A549 (cell line): Measurements from ENCODE around the gene DHX34. TPM values are rescaled to one million over a fixed set of nuclear protein-coding genes. Genes with fewer than 3 reads are reported as not detected.

Source experiments
- ATAC-seq, 2 experiments: fragments of 200-7000 bp in 1 of 2; fragments of >200 bp in 1 of 2; cut with Nextera tagmentation in 1 of 2; cut with Tn5 transposase in 1 of 2; 3 replicates each; pipeline versions ENCODE4 v1.8.0 to v1.9.1; 2018 to 2020; ENCODE audit warnings: mild to moderate bottlenecking in 1 of 2, moderate library complexity in 1 of 2
- CTCF ChIA-PET: fragments of 300-600 bp; sonication (Branson Sonifier 250); formaldehyde crosslinking; extraction: SDS; loops from one replicate; lab custom pipeline; 2021; ENCODE audit warnings: antibody characterized with exemption, inconsistent platforms; lab: Yijun Ruan, JAX
- POLR2A ChIA-PET: fragments of 350-600 bp; formaldehyde crosslinking; extraction: SDS; loops from one replicate; lab custom pipeline; 2021; ENCODE audit warnings: antibody characterized with exemption, inconsistent platforms; lab: Yijun Ruan, JAX
- DNase-seq, 2 experiments: peaks; one replicate each; pipeline versions ENCODE4 v3.0.0 to v3.0.0-alpha.2; 2011 to 2016; ENCODE audit warnings: low read depth in 1 of 2, low spot score in 1 of 2
- FAIRE-seq: peaks from 2 replicates; lab custom pipeline; 2011; peaks lifted over from hg19 to GRCh38; lab: Jason Lieb, UNC
- H3K27ac ChIP-seq, 2 experiments: fragments of >200 bp; sonication (Bioruptor Twin); formaldehyde crosslinking; 3 replicates each; pipeline ENCODE4 v1.5.1; 2016 to 2017
- H3K4me1 ChIP-seq: fragments of >200 bp; sonication (Bioruptor Twin); formaldehyde crosslinking; 3 replicates; pipeline ENCODE4 v1.6.1; 2016
- H3K4me2 ChIP-seq: fragments of >200 bp; sonication (Bioruptor Twin); formaldehyde crosslinking; 3 replicates; pipeline ENCODE4 v1.6.1; 2016
- H3K4me3 ChIP-seq: fragments of >200 bp; sonication (Bioruptor Twin); formaldehyde crosslinking; 3 replicates; pipeline ENCODE4 v1.5.1; 2016
- H3K9me3 ChIP-seq: fragments of >200 bp; sonication (Bioruptor Twin); formaldehyde crosslinking; 3 replicates; pipeline ENCODE4 v1.6.1; 2016
- BHLHE40 ChIP-seq: IDR thresholded peaks from 2 replicates; pipeline ENCODE4 v1.6.1; 2012; ENCODE audit warnings: low read depth, low read length, inconsistent platforms
- CBX8 ChIP-seq: fragments of 200-600 bp; sonication (generic); IDR thresholded peaks from 2 replicates; pipeline ENCODE4 v1.6.1; 2016
- CEBPB ChIP-seq, 2 experiments: fragments of >200 bp in 1 of 2; sonication (Bioruptor Twin) in 1 of 2; formaldehyde crosslinking in 1 of 2; IDR thresholded peaks; 2 replicates each; pipeline ENCODE4 v1.6.1; 2012 to 2016
- CHD4 ChIP-seq: fragments of 200-600 bp; sonication (generic); IDR thresholded peaks from 2 replicates; pipeline ENCODE4 v1.6.1; 2016; ENCODE audit warnings: antibody characterized with exemption, mild to moderate bottlenecking, borderline replicate concordance
- CTCF ChIP-seq: fragments of >200 bp; sonication (Bioruptor Twin); formaldehyde crosslinking; IDR thresholded peaks from 3 replicates; pipeline ENCODE4 v1.5.1; 2016
- E2F6 ChIP-seq: IDR thresholded peaks from 2 replicates; pipeline ENCODE4 v1.6.1; 2012; ENCODE audit warnings: low read depth, borderline replicate concordance
- ESRRA ChIP-seq: fragments of 150-350 bp; IDR thresholded peaks from 2 replicates; pipeline ENCODE4 v1.6.1; 2014; ENCODE audit warnings: mild to moderate bottlenecking, low read length, borderline replicate concordance
- FOXS1 ChIP-seq: fragments of 250-450 bp; sonication (Bioruptor Pico); IDR thresholded peaks from 2 replicates; pipeline ENCODE4 v1.5.0; 2020; ENCODE audit warnings: mild to moderate bottlenecking, moderate library complexity
- GATA3 ChIP-seq: IDR thresholded peaks from 2 replicates; pipeline ENCODE4 v1.6.1; 2012; ENCODE audit warnings: borderline replicate concordance
- HDAC2 ChIP-seq: fragments of 200-600 bp; sonication (generic); IDR thresholded peaks from 2 replicates; pipeline ENCODE4 v1.6.1; 2016
- HOXB13 ChIP-seq: fragments of 250-450 bp; sonication (Bioruptor Pico); IDR thresholded peaks from 2 replicates; pipeline ENCODE4 v1.5.0; 2020; ENCODE audit warnings: low read depth, mild to moderate bottlenecking, moderate library complexity
- JUN ChIP-seq, 2 experiments: fragments of >200 bp; sonication (Bioruptor Twin); formaldehyde crosslinking; IDR thresholded peaks; 2 replicates in 1 of 2; 3 replicates in 1 of 2; pipeline ENCODE4 v1.6.1; 2016 to 2017
- JUNB ChIP-seq: fragments of >200 bp; sonication (Bioruptor Twin); formaldehyde crosslinking; IDR thresholded peaks from 2 replicates; pipeline ENCODE4 v1.6.1; 2016
- MAFK ChIP-seq: fragments of 450-650 bp; IDR thresholded peaks from 2 replicates; pipeline ENCODE4 v1.6.1; 2014; ENCODE audit not compliant: partially characterized antibody
- POLR2AphosphoS2 ChIP-seq: conservative IDR thresholded peaks from 2 replicates; pipeline ENCODE4 v1.6.1; 2012; ENCODE audit warnings: low read length, improper control_type of control experiment, inconsistent platforms
- RAD21 ChIP-seq, 2 experiments: fragments of >200 bp in 1 of 2; sonication (Bioruptor Twin) in 1 of 2; formaldehyde crosslinking in 1 of 2; IDR thresholded peaks in 1 of 2; conservative IDR thresholded peaks in 1 of 2; 2 replicates in 1 of 2; 3 replicates in 1 of 2; pipeline ENCODE4 v1.6.1; 2012 to 2018; ENCODE audit warnings: inconsistent platforms in 1 of 2
- RARB ChIP-seq: fragments of 250-450 bp; sonication (Bioruptor Pico); IDR thresholded peaks from 2 replicates; pipeline ENCODE4 v1.8.0; 2021; ENCODE audit warnings: mild to moderate bottlenecking, moderate library complexity
- RCOR1 ChIP-seq: fragments of 150-350 bp; IDR thresholded peaks from 2 replicates; pipeline ENCODE4 v1.6.1; 2014; ENCODE audit warnings: antibody characterized with exemption, low read length, low read depth
- SMC3 ChIP-seq: fragments of >200 bp; sonication (Bioruptor Twin); formaldehyde crosslinking; IDR thresholded peaks from 3 replicates; pipeline ENCODE4 v1.6.1; 2018; ENCODE audit warnings: inconsistent platforms
- TFCP2L1 ChIP-seq: fragments of 250-450 bp; sonication (Bioruptor Pico); IDR thresholded peaks from 2 replicates; pipeline ENCODE4 v1.5.0; 2021; ENCODE audit warnings: mild to moderate bottlenecking
- ZFP36 ChIP-seq: fragments of 450-650 bp; IDR thresholded peaks from 2 replicates; pipeline ENCODE4 v1.6.1; 2014; ENCODE audit warnings: borderline replicate concordance; ENCODE audit not compliant: partially characterized antibody
- WGBS: methylation state at CpG from one replicate; pipeline ENCODE4 v1.1.6; 2017; ENCODE audit errors: missing lambda C conversion rate; 5-methylcytosine and 5-hydroxymethylcytosine counted together
- polyA plus RNA-seq, 4 experiments: library from polyadenylated mRNA; depleted of rRNA in 3 of 4; stranded (reverse); fragments of >200 nt; fragmentation: RNase III in 1 of 4; extraction: RNeasy Plus Mini Kit Qiagen cat#74134 plus additional on column Dnase treatment in 1 of 4; gene quantifications; 2 replicates in 3 of 4; 3 replicates in 1 of 4; pipeline ENCODE4 v1.2.3, GENCODE V29; 2011 to 2017
- TF ChIP-seq, protein P1 (sequence below): fragments of 250-450 bp; sonication (Bioruptor Pico); IDR thresholded peaks from 2 replicates; pipeline ENCODE4 v1.5.0; 2020; ENCODE audit warnings: low read depth, mild to moderate bottlenecking, moderate library complexity

The DHX34 gene
- polyA plus RNA-seq, 2 of the 4 experiments (the other 2 are of a cell fraction), result 12.4 to 24.5 TPM

DNA sequence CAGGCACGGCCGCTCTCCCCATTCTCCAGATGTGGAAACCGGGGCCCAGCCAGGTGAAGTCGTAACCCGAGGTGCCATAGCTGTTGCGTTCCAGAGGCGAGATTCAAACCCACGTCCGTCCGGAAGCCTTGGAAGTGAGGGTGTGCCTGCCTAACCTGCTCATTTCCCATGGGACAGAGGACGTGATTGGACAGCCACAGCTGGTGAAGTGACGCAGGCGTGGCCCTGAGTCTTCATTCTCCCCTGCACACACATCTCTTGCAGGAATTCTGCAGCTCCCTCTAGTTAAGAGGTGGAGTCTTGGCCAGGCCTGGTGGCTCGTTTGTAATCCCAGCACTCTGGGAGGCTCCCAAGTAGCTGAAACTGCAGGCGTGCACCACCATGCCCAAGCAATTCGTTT is 53.4 kb downstream of the DHX34 start:
- POLR2A ChIA-PET, result no interaction called here
- no peak for FAIRE-seq

GRCh38 chr19:47404334-47405196 is 55.5 kb downstream of the DHX34 start:
- Histone ChIP-seq H3K27ac (no peak overlapping the region), H3K4me2 (no peak overlapping the region), H3K4me1 (no peaks in the 10 kb centered on the region), H3K4me3 (no peak overlapping the region), H3K9me3 (no peaks in the 10 kb centered on the region)
- POLR2A ChIA-PET, result no interaction called here
- peak in 1 of 2 experiments; percentile 9; a peak in 1 of 6 replicates for ATAC-seq
- CTCF ChIA-PET, result interaction anchor here (0.6 to 5.6 kb wide), 5 partner anchors 13 to 56 kb away, joined by 3 to 51 read pairs (median 6); partner anchors contain the start of gene DHX34
- no peak for TF ChIP-seq RARB (CRISPR knock-in tag)
- no peak for TF ChIP-seq POLR2AphosphoS2
- TF ChIP-seq TFCP2L1 (CRISPR knock-in tag), result no peak
- no peak for TF ChIP-seq E2F6
- no peak for TF ChIP-seq MAFK
- no peak for TF ChIP-seq FOXS1
- TF ChIP-seq ZFP36, result peak; percentile 74
- TF ChIP-seq SMC3, result no peak
- no peak for TF ChIP-seq JUN (IDR thresholded peaks at IDR 0.05)
- no peak for FAIRE-seq
- WGBS, result 81% methylated on average over 9 of the region's 9 CpGs
- DNase-seq, result no peak

More for the DNA sequence above, 53.4 kb downstream of the DHX34 start:
- no peaks in the 10 kb centered on the region for H3K9me3 ChIP-seq
- CTCF ChIA-PET, result interaction anchor here (0.6 to 5.6 kb wide), 8 partner anchors 9 to 130 kb away, joined by 3 to 51 read pairs (median 7); partner anchors contain the start of gene DHX34
- no peaks in the 10 kb centered on the region for H3K4me1 ChIP-seq
- H3K4me3 ChIP-seq, result no peak overlapping the region
- no peak overlapping the region for H3K4me2 ChIP-seq
- ATAC-seq, result no peak
- WGBS, result 84% methylated on average over 16 of the region's 16 CpGs
- no peak for DNase-seq
- no peak overlapping the region for H3K27ac ChIP-seq
- TF ChIP-seq CEBPB (IDR thresholded peaks at IDR 0.05) (no peak), CBX8 (no peak), CHD4 (no peak), BHLHE40 (no peak)

GRCh38 chr19:47405197-47405550 is 56.1 kb downstream of the DHX34 start:
- DNase-seq (no peak), ATAC-seq (no peak), FAIRE-seq (no peak)
- 96% methylated on average over 4 of the region's 4 CpGs for WGBS
- ChIA-PET POLR2A (no interaction called here), CTCF (interaction anchor here (0.6 to 1.8 kb wide), 3 partner anchors 13 to 23 kb away, joined by 3 to 6 read pairs (median 5); no protein-coding TSS in a partner anchor)
- Histone ChIP-seq H3K27ac (no peak overlapping the region), H3K9me3 (no peaks in the 10 kb centered on the region), H3K4me3 (no peak overlapping the region), H3K4me1 (no peaks in the 10 kb centered on the region), H3K4me2 (no peak overlapping the region)
- TF ChIP-seq HDAC2 (no peak), GATA3 (no peak)

- no peak for DNase-seq
- H3K9me3 ChIP-seq, result no peaks in the 10 kb centered on the region
- ChIA-PET POLR2A (no interaction called here), CTCF (interaction anchor here (1.8 kb wide), 1 partner anchor 14 kb away, joined by 6 read pairs; no protein-coding TSS in a partner anchor)
- TF ChIP-seq ZFP36, result no peak
- no peak for TF ChIP-seq RAD21 (conservative IDR thresholded peaks at IDR 0.05 in 1 of 2, IDR thresholded peaks at IDR 0.05 in 1 of 2)
- no peak for TF ChIP-seq JUNB
- TF ChIP-seq CTCF, result no peak
- no peak for TF ChIP-seq HOXB13 (CRISPR knock-in tag)
- no peak for TF ChIP-seq HDAC2
- no peak for TF ChIP-seq JUN (IDR thresholded peaks at IDR 0.05)
- no peak for TF ChIP-seq RCOR1
- TF ChIP-seq, protein P1, sequence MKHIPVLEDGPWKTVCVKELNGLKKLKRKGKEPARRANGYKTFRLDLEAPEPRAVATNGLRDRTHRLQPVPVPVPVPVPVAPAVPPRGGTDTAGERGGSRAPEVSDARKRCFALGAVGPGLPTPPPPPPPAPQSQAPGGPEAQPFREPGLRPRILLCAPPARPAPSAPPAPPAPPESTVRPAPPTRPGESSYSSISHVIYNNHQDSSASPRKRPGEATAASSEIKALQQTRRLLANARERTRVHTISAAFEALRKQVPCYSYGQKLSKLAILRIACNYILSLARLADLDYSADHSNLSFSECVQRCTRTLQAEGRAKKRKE, result no peak
- no peak for TF ChIP-seq ESRRA
- TF ChIP-seq BHLHE40, result no peak
- H3K4me3 ChIP-seq, result no peak overlapping the region
- no peak overlapping the region for H3K27ac ChIP-seq
- FAIRE-seq, result no peak
- ATAC-seq, result no peak
- 90% methylated on average over 5 of the region's 5 CpGs for WGBS
- no peak overlapping the region for H3K4me2 ChIP-seq
- H3K4me1 ChIP-seq, result no peaks in the 10 kb centered on the region
Measured at GRCh38 chr19:47405854-47406417, 56.8 kb downstream of the DHX34 start.
